Upper lobe of right lung (tissue), 1 donor: ENCODE measurements around the gene LHFPL3. TPM values are rescaled to one million over a fixed set of nuclear protein-coding genes. Genes with fewer than 3 reads are reported as not detected.

Experiments used
- ATAC-seq: fragments of 200-7000 bp; cut with Tn5 transposase; one replicate; pipeline ENCODE4 v1.9.1; 2020; ENCODE audit warnings: mild to moderate bottlenecking, moderate library complexity
- DNase-seq: peaks from one replicate; pipeline ENCODE4 v3.0.0-alpha.2; 2020
- H3K27ac ChIP-seq: fragments of 200-600 bp; one replicate; pipeline ENCODE4 v1.8.0; 2022
- H3K27me3 ChIP-seq: fragments of 200-600 bp; one replicate; pipeline ENCODE4 v1.8.0; 2022; ENCODE audit warnings: mild to moderate bottlenecking
- H3K36me3 ChIP-seq: fragments of 200-600 bp; one replicate; pipeline ENCODE4 v1.8.0; 2022
- H3K4me1 ChIP-seq: fragments of 200-600 bp; one replicate; pipeline ENCODE4 v1.8.0; 2022
- H3K4me3 ChIP-seq: fragments of 200-600 bp; one replicate; pipeline ENCODE4 v1.8.0; 2022; ENCODE audit warnings: mild to moderate bottlenecking
- H3K9me3 ChIP-seq: fragments of 200-600 bp; one replicate; pipeline ENCODE4 v1.8.0; 2022
- CTCF ChIP-seq: fragments of 200-600 bp; IDR thresholded peaks from one replicate; pipeline ENCODE4 v1.8.0; 2022; ENCODE audit warnings: antibody characterized with exemption
- intact Hi-C: fragments of 100-400 bp; cut with DNase I; formaldehyde crosslinking; loops from one replicate; pipeline ENCODE4 v1.11.0; 2022
- total RNA-seq: library from RNA; stranded (reverse); fragmentation: NEBNext Ultra II Directional; extraction: Animal tissue kit (Norgen Biotek cat#: 25700); gene quantifications from one replicate; pipeline ENCODE4 v1.2.1, GENCODE V29; 2021
- donor health status: DM: no; HTN: yes; CAD: no; lungs with severe emphysema.

The LHFPL3 gene
- total RNA-seq, 1 donor from 2014 or later, result not detected

GRCh38 chr7:104643587-104644217 is 315.3 kb downstream of the LHFPL3 start:
- Histone ChIP-seq H3K4me3 (no peak overlapping the region), H3K27me3 (no peaks in the 10 kb centered on the region), H3K27ac (no peak overlapping the region), H3K9me3 (no peaks in the 10 kb centered on the region), H3K36me3 (no peaks in the 10 kb centered on the region), H3K4me1 (no peaks in the 10 kb centered on the region)
- ATAC-seq (no peak), DNase-seq (no peak)
- intact Hi-C loops, result no loop called here
- TF ChIP-seq CTCF, result peak; percentile 27

GRCh38 chr7:104650991-104651640 is 322.7 kb downstream of the LHFPL3 start:
- no peak for TF ChIP-seq CTCF
- Histone ChIP-seq H3K4me3 (no peak overlapping the region), H3K27ac (no peak overlapping the region), H3K4me1 (no peaks in the 10 kb centered on the region), H3K27me3 (no peaks in the 10 kb centered on the region), H3K36me3 (no peaks in the 10 kb centered on the region), H3K9me3 (no peaks in the 10 kb centered on the region)
- DNase-seq (no peak), ATAC-seq (no peak)
- intact Hi-C loops, result no loop called here

- intact Hi-C loops, result no loop called here
Measured at GRCh38 chr7:104652434-104652833, 324.0 kb downstream of the LHFPL3 start.

GRCh38 chr7:104652865-104653264 is 324.5 kb downstream of the LHFPL3 start:
- no peaks in the 10 kb centered on the region for H3K9me3 ChIP-seq
- no peak overlapping the region for H3K4me3 ChIP-seq
- no peaks in the 10 kb centered on the region for H3K27me3 ChIP-seq
- ATAC-seq, result no peak
- H3K36me3 ChIP-seq, result no peaks in the 10 kb centered on the region
- H3K4me1 ChIP-seq, result no peaks in the 10 kb centered on the region
- TF ChIP-seq CTCF, result no peak
- DNase-seq, result no peak
- no peak overlapping the region for H3K27ac ChIP-seq
- intact Hi-C loops, result no loop called here

More at GRCh38 chr7:104652434-104652833, 324.0 kb downstream of the LHFPL3 start:
- no peaks in the 10 kb centered on the region for H3K4me1 ChIP-seq
- H3K4me3 ChIP-seq, result no peak overlapping the region
- no peak for ATAC-seq
- no peaks in the 10 kb centered on the region for H3K9me3 ChIP-seq
- no peaks in the 10 kb centered on the region for H3K36me3 ChIP-seq
- H3K27ac ChIP-seq, result no peak overlapping the region
- no peak for DNase-seq
- H3K27me3 ChIP-seq, result no peaks in the 10 kb centered on the region
- TF ChIP-seq CTCF, result no peak

GRCh38 chr7:104653825-104654401 is 325.5 kb downstream of the LHFPL3 start:
- Histone ChIP-seq H3K9me3 (no peaks in the 10 kb centered on the region), H3K4me3 (no peak overlapping the region), H3K27ac (no peak overlapping the region), H3K4me1 (no peaks in the 10 kb centered on the region), H3K27me3 (no peaks in the 10 kb centered on the region), H3K36me3 (no peaks in the 10 kb centered on the region)
- no peak for ATAC-seq
- intact Hi-C loops, result no loop called here
- TF ChIP-seq CTCF, result no peak
- no peak for DNase-seq
